ENCODE data around the gene GABARAPL2. TPM values are rescaled to one million over a fixed set of nuclear protein-coding genes. Genes with fewer than 3 reads are reported as not detected.

GABARAPL2 gene
- total RNA-seq, 1 donor from 2014 or later: 89.5 TPM

- peak; percentile 63 for DNase-seq
Measured at GRCh38 chr16:75591927-75592326, 25.7 kb downstream of the GABARAPL2 start.

DNA sequence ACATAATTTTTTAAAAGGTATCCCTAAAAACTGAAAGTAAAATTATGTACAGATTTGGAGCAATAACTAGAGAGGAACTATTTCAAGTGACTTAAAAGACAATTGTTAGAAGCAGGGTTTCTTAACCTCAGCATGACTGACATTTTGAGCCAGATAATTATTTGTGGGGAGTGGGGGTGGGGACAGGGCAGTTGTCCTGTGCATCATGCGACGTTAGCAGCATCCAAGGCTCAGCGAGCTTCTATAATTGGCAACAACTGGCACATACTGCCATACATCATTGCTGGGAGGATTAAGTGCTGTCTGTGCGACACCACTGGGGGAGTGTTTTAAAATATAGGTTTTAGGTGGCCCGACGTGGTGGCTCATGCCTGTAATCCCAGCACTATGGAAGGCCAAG, 27.1 kb downstream of the GABARAPL2 start:
- DNase-seq: no peak

GRCh38 chr16:75593825-75594820, 27.9 kb downstream of the GABARAPL2 start:
- DNase-seq: peak; percentile 95

GRCh38 chr16:75599452-75600277, 33.5 kb downstream of the GABARAPL2 start:
- DNase-seq: peak; percentile 40

DNA sequence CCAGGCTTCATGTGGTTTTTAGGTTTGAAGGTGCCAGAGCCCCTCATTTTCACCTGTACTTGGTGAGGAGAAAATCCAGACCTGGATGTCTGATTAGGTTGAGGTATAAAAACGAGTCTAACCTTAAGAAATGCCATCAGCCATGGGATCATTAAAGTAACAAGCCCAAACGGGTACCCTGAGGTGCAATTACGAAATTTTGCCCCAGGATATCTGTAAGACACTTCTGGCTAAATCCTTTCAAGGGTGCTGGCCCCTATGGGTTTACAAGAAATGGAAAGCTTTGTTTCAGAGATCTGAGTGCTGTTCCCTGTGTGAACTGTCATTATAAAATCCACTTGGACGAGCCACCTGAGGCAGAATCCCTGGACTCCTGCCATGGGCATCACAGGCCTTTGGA, 37.1 kb downstream of the GABARAPL2 start:
- DNase-seq: no peak

GRCh38 chr16:75606507-75606906, 40.3 kb downstream of the GABARAPL2 start:
- DNase-seq: no peak

DNA sequence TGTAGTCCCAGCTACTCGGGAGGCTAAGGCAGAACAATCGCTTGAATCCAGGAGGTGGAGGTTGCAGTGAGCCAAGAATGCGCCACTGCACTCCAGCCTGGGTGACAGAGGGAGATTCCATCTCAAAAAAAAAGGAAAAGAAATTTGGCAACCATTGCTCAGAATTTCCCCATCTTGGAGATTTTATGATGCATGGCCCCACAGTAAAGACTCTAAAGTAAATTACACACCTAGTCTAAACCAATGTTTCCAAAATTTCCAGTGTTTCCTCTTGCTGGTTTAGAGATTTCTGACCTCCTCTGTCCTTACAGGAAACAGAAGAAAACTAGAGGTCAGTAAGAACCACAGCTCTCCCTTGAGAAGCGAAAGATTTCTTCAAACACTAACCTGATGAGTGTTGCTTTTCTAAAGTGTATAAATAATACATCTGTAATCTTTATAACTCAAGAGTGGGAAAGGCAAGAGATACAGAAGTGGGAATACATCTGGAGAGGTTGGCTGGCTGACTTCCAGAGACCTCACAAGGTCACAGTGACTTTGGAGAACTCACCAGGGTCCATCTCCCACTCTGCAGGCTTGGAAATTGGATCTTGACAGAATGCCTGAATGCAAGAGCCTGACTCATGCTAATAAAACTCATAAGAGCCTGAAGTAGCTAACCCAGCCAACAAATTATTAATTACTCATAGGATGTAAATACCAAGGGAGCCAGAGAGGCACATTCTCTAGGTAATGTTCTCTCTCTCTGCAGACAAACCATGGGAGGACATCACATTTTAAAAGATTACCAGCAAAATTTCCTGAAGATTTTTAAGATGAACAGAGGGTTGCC, 48.1 kb downstream of the GABARAPL2 start:
- DNase-seq: peak; percentile 59

DNA sequence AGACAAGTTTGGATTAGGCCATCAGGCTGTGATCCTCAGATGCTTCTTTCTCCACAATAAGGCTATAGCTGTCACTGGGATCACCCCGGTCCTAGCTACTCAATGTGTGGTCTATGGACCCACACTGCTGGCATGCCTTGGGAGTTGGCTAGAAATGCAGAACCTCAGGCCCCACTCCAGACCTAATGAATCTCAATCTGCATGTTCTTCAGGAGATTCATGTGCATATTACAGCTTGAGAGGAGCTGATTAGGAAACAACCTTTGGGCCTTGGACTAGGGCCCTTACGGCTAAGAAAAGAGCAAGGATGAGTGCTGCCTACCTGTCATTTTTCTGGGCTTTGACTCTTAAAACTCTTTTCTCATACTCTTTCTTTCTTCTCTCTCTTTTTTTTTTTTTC, 49.4 kb downstream of the GABARAPL2 start:
- no peak for DNase-seq

DNA sequence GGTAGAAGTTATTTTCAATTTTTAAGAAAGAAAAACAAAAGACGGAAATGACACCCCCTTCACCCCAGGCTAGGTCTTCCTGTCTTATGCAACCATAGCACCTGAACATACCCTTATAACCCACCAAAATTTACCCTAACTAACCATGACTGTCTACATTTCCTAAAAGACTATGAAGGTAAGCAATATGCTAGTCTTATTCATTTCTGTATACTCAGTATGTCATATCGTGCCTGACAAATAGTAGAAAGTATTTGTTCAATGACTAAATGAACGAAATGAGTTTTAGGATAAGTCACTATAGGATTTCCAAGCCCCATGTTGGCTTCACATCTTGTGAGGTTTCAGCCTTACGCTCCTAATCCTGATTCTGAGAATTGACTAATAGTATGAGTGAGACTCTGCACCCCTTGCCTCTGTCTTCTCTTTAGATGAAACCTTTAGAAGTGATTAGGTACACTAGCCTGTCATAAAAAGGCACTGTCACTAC, 50.4 kb downstream of the GABARAPL2 start:
- no peak for DNase-seq

- DNase-seq: no peak
Measured at GRCh38 chr16:75617121-75617520, 50.9 kb downstream of the GABARAPL2 start.

DNA sequence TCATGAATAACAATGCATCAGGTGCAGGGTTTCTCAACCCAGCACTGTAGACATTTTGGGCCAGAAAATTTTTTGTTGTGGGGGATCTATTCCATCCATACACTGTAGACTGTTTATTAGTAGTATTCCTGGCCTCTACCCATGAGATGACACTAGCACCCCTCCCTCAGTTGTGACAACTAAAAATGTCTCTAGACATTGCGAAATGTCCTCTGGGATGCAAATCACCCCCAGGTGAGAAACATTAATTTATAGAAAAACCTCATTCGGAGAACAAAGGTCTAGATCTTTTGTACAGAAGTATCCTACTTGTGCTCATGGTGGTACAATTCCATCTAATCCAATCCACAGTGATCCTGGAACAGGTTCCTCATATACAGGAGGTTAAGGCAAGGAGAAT, 52.6 kb downstream of the GABARAPL2 start:
- no peak for DNase-seq

DNA sequence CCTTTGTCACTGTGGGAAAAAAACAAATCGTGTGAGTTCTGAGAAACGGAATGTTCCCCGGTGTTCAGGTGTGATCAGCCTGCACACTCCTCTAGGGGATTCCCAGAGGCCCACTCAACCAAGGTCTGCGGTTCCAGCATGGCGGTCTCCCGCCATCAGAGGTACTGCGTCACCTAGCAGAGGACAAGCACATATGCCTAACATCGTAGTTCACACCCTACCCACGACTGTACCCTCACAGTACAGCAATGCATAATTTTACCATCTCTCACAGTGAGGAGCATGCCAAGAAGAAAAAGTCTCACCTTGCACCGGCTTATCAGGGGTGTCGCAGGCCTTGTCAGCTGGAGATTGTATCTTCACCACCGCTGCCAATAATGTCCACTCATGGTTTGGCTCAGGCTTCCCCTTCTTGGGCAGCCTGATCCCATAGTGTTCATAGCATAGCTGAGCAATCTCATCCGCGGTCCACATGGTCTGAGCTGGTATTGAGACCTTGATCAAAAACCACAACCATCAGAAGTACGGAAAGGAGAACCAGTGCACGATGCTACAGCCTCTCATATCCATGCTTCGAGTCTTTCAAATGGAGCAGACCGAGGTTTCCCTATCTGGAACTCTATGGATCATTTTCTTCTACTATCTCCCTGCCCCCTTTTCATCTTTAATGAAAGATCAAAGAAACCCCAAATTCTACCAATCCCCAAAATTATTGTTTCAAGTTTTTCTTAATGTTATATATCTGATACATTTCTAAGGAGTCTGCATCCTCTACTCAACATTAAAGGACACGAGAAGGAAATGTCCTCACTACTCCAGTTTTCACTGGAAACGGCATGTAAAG, 54.4 kb downstream of the GABARAPL2 start:
- DNase-seq: no peak

DNA sequence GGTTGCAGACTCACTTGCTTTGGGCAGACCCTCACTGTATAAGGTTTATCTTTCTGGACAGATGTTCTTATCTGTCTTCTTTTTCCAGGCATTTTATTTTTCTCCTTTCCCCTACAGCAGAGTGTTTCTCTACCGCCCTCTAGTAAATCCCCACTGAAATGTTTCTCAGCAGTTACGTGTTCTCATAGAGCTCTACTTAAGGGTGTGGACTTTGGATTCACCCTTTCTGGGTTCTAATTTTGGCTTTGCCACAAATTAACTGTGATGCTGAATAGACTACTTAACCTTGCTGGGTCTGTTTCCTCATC, 54.9 kb downstream of the GABARAPL2 start:
- DNase-seq: peak; percentile 67

- DNase-seq: peak; percentile 99
Measured at GRCh38 chr16:75622761-75623605, 56.8 kb downstream of the GABARAPL2 start, which contains the start of gene ADAT1. Gene ADAT1 (minus strand): TSS chr16:75623281. CDS start chr16:75620799, 2,482 bp downstream.

DNA sequence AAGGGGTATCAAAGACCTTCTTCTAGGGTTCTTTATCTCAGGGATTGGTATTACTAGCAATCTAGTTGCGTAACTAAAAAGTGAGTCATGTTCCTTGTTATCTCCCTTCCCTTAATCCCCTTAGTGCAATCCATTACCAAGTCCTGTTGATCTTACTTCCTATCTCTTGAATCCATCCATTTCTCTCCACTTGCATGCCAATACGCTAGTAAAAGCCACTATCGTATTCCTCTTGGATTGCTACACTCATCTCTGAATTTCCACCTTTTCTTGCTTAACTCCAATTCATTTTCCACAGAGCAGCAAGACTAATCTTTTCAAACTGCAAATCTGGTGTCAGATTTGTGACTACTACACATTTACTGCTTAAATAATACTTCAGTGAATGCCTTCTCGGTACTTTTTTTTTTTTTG, 58.7 kb downstream of the GABARAPL2 start:
- no peak for DNase-seq

DNA sequence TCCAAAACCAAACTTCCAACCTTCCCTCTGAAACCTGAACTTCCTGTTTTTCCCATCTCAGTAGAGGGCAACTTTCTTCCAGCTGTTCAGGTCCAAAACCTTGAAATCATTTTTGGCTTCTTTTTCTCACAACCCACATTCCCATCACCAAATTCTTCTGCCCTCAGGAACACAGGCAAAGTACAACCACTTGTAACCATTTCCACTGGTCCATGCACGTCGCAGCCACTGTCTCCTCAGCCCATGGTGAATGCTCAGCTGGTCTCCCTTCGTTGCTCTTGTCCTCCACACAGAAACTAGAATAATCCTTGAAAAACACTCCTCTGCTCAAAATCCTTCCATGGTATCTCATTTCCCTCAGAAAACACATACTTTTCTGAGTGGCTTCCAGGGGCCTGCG, 60.6 kb downstream of the GABARAPL2 start:
- DNase-seq: no peak
